Activated T-helper 9 cell treated with anti-CD3 and anti-CD28 coated beads, Interleukin-2, amount 50 U/mL, for 16 hours (primary cell): Measurements from ENCODE around the gene NUAK2.
A peak's percentile ranks its signal among the peaks of the same experiment; 100 is the strongest.

Experiments used
- DNase-seq: peaks from one replicate; pipeline ENCODE4 v3.0.0-alpha.2; 2020; ENCODE audit warnings: low read depth

The NUAK2 gene

GRCh38 chr1:205256951-205257625 lies 64.5 kb downstream of the NUAK2 start:
- DNase-seq: no peak

GRCh38 chr1:205255941-205256780 lies 65.4 kb downstream of the NUAK2 start:
- DNase-seq: peak; percentile 74
